Measurements from ENCODE around the gene TNFRSF1A.

Gene TNFRSF1A

DNA sequence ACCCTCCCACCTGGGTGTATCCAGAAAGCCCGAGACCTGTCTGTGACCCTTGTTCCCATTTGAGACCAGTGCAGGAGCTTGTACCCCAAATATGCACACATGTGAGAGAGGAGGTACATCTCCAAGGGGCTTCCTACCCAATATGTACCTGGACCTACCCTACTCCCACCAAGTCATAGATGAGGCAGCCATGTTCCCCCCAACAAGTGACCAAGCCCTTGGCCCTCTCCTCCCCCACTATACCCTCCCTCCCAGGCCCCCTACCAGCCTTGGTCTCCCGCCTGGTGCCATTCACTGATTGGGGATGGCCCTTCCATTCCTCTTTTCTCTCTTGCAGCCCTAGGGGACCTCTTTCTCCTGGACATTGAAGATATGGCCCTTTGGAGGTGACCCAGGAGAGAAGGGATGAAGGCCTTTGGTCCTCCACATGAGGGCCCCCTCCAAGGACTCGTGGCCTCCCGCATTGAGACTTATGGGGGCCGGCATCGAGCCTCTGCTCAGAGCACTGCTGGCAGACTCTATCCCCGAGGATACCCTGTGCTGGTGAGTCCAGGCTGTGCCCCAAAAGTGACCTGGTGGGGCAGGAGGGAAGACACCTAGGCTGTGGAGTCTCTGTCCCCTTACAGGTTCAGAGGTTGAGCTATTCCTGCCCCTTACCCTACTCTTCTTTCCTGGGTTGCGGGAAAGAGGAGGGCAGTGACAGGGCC lies 29.9 kb downstream of the TNFRSF1A start:
- TF ChIP-seq, protein P1, sequence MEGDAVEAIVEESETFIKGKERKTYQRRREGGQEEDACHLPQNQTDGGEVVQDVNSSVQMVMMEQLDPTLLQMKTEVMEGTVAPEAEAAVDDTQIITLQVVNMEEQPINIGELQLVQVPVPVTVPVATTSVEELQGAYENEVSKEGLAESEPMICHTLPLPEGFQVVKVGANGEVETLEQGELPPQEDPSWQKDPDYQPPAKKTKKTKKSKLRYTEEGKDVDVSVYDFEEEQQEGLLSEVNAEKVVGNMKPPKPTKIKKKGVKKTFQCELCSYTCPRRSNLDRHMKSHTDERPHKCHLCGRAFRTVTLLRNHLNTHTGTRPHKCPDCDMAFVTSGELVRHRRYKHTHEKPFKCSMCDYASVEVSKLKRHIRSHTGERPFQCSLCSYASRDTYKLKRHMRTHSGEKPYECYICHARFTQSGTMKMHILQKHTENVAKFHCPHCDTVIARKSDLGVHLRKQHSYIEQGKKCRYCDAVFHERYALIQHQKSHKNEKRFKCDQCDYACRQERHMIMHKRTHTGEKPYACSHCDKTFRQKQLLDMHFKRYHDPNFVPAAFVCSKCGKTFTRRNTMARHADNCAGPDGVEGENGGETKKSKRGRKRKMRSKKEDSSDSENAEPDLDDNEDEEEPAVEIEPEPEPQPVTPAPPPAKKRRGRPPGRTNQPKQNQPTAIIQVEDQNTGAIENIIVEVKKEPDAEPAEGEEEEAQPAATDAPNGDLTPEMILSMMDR (IDR thresholded peaks at IDR 0.05; ENCODE audit: low read depth, low read length), result no peak
- H3K4me3 ChIP-seq (ENCODE audit: low read depth, low read length), result no peak overlapping the region

DNA sequence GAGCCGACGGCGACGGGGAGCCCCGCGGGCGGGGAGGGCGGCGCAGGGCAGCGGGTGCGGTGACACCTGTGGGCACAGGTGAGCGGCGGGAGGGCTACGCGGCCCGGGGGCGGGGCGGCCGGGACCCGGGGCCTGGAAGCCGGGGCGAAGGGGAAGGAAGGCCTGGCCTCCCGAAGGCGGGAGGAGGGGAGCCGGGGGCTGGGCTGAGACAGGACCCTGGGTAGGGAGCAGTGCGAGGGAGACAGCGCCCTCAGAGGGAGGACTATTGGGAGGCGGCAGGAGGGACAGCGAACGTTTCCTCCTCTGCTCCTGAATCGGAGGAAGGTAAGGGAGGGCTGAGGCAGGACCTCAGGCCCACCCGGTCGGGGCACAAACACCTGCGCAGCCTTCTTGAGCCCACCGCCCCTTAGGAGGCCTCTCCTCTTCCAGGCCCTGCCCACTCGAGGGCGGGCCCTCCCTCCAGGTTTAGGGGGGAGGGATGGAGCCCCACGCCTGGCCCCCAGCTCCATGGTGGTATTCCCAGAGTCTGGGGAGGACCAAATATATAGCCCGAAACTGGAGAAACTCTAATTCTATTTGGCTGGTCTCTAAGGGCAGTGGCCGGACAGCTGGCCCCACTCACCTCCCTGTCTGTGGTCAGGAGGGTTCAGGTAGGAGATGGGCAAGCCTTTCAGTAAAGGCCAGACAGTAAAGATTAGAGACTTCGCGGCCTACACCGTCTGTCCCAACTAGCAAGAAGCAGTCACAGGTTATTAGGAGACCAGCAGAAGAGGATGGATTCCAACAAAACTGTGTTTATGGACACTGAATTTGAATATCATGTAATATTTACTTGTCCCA lies 30.9 kb downstream of the TNFRSF1A start:
- H3K4me3 ChIP-seq (ENCODE audit: low read depth, low read length), result no peak overlapping the region
- TF ChIP-seq, protein P1 (IDR thresholded peaks at IDR 0.05; ENCODE audit: low read depth, low read length), result no peak

DNA sequence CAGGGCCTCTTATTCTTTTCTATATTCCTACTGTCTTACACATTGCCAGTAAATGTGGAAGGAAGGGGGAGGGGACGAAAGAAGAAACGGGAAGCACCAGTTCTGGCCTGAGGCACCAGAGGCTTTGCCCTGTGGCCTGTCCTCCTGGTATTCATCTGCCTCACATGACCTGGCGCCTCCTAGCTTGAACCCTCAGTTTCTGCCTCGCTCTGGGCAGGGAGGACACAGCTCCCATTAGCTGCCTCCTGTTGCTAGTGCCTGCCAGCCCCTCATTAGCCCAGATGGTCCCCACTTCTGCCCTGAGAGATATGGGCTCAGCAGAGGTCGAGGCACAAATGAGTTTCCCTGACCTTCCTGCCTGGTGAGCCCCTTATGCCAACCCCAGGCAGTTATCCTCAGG lies 34.3 kb downstream of the TNFRSF1A start:
- TF ChIP-seq, protein P1 (IDR thresholded peaks at IDR 0.05; ENCODE audit: low read depth, low read length), result no peak
- H3K4me3 ChIP-seq (ENCODE audit: low read depth, low read length), result no peak overlapping the region

DNA sequence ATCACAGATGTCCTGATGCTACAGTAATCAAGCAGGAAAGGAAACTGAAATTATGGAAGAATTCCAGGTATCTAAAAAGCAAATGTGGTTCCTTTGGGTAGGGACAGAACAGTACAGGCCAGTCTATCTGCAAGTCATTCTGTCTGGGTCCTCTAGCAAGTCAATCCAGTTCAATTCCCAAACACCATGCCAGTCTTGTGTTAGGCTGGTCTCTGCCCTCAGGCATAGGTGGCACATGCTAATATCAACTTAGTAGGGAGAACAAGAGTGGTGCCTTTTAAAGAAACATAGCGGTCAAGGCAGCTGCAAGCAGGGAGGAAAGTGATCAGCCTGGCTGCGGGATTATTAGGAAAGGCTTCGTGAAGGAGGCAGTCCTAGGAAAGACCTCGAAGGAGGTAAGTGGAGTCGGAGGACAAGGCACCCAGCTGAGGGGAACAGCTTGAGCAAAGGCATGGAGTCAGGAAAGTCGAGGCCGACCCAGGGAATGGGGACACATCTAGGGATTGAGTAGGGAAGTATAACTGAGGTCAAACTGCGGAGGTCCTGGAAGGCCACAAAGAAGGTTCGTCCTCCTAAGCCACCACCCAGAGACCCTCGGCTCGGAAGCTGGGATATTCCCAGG lies 35.2 kb downstream of the TNFRSF1A start:
- TF ChIP-seq, protein P1 (IDR thresholded peaks at IDR 0.05; ENCODE audit: low read depth, low read length), result no peak
- no peak overlapping the region for H3K4me3 ChIP-seq (ENCODE audit: low read depth, low read length)

DNA sequence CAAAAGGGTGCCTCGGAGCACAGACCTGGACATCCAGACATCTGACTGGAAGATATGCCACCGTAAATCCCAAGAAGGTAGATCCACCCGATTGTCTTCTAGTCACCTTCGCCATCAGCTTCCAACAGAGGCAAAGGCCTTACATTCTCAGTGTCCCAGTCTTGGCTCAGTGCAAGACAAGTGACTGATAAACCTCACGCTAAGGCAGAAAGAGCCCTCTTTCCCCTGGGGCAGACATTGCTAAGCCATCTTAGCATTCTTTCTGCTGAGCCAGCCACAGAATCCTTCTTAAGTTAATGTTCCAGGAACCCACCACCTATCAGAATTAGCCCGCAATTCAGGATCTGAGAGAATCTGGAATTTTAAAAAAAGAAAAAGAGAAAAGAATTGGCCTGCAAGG lies 35.7 kb downstream of the TNFRSF1A start:
- no peak overlapping the region for H3K4me3 ChIP-seq (ENCODE audit: low read depth, low read length)
- TF ChIP-seq, protein P1 (IDR thresholded peaks at IDR 0.05; ENCODE audit: low read depth, low read length), result no peak

DNA sequence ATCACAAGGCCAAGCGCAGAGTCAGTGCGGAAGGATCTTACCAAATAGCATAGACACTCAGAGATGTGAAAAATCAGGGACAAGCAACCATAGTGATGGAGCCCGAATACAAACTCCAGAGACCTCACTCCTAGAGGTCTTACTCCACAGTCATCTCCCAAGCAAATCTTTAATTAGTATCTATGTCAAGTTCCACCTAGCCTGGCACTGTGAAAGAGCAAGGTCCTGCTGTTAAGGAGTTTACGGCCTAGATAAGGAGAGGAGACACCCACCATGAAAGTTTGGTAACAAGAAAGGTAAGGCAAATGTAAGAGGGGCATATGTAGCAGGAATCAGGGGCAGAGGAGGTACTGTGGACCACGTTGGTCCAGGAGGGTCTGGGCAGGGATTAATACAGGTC lies 38.8 kb downstream of the TNFRSF1A start:
- H3K4me3 ChIP-seq (ENCODE audit: low read depth, low read length), result no peak overlapping the region
- TF ChIP-seq, protein P1 (IDR thresholded peaks at IDR 0.05; ENCODE audit: low read depth, low read length), result no peak

DNA sequence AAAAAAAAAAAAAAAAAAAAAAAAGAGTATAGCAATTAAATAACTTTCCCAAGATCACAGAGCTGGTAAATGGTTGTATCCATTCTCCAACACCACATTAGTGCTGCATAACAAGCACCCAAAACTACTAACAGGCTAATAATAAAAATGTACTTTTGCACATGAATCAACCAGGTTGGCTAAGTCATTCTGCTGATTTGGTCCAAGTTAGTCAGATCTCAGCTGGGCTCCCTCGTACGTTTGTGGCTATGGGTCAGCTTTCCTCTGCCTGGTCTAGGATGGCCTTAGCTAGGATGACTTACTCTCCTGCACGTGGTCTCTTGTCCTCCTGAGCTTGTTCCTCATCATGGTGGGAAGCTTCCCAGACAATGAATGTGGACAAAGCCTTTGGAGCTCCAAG lies 39.3 kb downstream of the TNFRSF1A start:
- no peak overlapping the region for H3K4me3 ChIP-seq (ENCODE audit: low read depth, low read length)
- TF ChIP-seq, protein P1 (IDR thresholded peaks at IDR 0.05; ENCODE audit: low read depth, low read length), result no peak

Data from WI38 (cell line).